Measurements from ENCODE around the gene GON4L. TPM values are rescaled to one million over a fixed set of nuclear protein-coding genes. Genes with fewer than 3 reads are reported as not detected.
"Not testable (repeated sequence)": the region's sequence is repeated elsewhere in the genome, so short reads cannot be mapped to it uniquely, and the experiment has no call there.

GON4L gene
- total RNA-seq, 1 donor from 2014 or later: 31.8 TPM

GRCh38 chr1:155873860-155874259 is 16.8 kb upstream of the GON4L start:
- DNase-seq: peak; percentile 77

GRCh38 chr1:155872527-155872926 is 15.5 kb upstream of the GON4L start:
- DNase-seq: no peak

- DNase-seq: peak; percentile 60
Observed at GRCh38 chr1:155871390-155871789, 14.4 kb upstream of the GON4L start.

DNA sequence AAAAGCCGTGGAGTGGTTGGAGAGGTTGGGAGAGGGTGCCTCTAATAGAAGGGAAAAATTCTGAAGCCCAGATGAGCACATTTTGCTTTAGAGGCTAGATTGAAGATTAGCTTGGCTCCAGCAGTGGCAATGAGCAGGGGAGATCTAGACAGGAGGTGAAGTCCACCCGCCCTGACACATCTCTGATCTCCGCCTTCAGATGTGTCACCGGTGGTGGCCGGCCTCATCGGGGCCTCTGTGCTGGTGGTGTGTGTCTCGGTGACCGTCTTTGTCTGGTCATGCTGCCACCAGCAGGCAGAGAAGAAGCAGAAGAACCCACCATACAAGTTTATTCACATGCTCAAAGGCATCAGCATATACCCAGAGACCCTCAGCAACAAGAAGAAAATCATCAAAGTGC is 10.8 kb upstream of the GON4L start:
- DNase-seq: no peak

GRCh38 chr1:155864393-155864792 is 7.4 kb upstream of the GON4L start:
- DNase-seq: no peak

GRCh38 chr1:155861896-155862295 is 4.9 kb upstream of the GON4L start:
- no peak for DNase-seq

DNA sequence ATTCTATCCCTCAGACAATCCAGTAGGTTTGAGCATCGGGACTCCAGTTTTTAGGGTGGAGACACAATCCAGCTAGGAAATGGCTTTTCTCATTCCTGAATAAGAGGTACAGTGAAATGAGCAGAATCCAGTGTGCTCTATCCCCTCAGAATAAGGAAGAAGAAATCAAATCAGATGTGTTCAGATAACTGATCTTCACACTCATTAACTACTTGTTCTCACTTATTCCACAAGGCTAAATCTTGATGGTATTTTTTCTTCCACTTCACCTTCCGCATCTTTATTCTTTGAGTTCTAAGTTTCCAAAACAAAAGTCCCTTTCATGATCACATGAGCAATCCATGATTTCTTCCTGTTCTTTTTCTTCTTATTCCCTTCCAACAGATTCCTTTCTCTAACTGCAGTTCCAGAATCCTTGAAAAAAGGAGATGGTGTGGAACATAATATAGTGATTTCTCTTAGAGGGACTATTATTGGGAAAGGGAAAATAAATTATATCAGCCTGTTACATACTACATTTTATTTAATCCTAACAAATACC is 4.0 kb upstream of the GON4L start:
- DNase-seq: peak; percentile 17

GRCh38 chr1:155859881-155860871 is 3.2 kb upstream of the GON4L start:
- DNase-seq: peak; percentile 86

- peak; percentile 95 for DNase-seq
Observed at GRCh38 chr1:155859234-155859829, 2.3 kb upstream of the GON4L start, which contains the start of gene SYT11. Gene SYT11, plus strand, starts transcription at chr1:155859567. Its CDS starts 195 bp downstream, at chr1:155859762.

GRCh38 chr1:155858800-155859233 is 1.8 kb upstream of the GON4L start:
- DNase-seq: no peak

GRCh38 chr1:155856257-155856974 is 598 bp downstream of the GON4L start:
- DNase-seq: no peak

DNA sequence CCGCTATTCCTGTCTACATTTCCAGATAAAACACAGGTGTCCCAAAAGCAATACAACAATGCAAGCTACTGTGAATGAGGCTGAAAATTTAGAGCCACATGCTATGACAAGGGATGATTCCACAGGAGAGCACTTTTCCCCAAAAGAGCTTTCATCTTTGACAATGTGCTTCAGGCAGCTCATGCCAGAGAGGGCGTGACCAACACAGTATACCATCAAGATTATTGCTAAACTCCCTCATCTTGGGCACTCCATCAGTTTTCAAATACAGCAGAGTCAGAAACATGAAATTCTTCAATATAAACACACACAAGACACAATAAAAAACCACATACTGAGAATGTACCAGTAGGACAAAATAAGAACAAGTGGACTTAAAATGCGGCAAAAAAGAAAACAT is 6.7 kb downstream of the GON4L start:
- DNase-seq: no peak

DNA sequence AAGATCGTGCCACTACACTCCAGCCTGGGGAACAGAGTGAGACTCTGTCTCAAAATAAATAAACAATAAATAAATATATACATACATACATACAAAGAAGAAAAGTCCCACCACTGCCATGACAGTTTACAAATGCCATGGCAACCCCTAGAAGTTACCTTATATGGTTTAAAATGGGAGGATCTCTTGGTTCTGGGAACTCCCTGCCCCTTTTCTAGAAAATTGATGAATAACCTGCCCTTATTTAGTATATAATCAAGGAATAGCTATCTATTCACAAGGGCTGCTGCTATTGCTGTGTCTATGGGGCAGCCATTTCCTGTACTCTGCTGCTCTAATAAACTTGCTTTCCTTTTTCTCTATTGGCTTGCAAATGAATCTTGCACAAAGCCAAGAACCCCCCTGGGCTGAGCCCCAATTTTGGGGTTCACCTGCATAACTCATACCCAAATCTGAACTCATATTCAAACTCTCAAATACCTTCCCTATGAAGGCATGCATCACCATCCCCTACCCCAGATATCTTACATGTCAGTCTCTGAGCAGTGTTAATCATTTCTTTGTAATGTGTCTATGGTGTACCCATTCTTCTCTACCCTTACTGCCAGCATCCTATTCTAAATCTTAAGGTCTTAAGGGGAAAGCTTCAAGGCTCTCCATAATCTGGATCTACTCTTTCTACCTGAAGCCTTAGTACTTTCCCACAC is 9.0 kb downstream of the GON4L start:
- DNase-seq: peak; percentile 30

- DNase-seq: peak; percentile 20
Observed at GRCh38 chr1:155844860-155845421, 12.1 kb downstream of the GON4L start.

DNA sequence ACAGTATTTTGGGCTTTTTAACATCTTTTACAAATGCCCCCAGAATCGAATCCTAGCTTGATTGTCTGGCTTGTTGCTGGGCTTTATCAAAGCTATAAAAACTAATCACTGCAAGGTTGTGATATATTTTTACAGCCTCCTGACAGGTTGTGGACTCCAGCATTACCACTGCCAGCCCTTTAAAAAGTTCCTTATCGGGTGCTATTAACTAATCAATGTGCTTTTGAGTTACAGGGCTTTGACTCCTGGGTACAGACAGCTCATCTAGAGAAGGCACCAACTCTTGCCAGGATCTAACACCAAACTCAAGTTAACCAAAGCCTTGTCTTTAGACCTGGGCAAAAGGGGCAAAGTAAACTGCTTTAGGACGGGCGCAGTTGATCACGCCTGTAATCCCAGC is 16.6 kb downstream of the GON4L start:
- no peak for DNase-seq

- no peak for DNase-seq
Observed at GRCh38 chr1:155835548-155835947, 21.5 kb downstream of the GON4L start.

DNA sequence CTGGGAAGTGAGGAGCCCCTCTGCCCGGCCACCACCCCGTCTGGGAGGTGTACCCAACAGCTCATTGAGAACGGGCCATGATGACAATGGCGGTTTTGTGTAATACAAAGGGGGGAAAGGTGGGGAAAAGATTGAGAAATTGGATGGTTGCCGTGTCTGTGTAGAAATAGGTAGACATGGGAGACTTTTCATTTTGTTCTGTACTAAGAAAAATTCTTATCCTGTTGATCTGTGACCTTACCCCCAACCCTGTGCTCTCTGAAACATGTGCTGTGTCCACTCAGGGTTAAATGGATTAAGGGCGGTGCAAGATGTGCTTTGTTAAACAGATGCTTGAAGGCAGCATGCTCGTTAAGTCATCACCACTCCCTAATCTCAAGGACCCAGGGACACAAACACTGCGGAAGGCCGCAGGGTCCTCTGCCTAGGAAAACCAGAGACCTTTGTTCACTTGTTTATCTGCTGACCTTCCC is 22.1 kb downstream of the GON4L start:
- DNase-seq: not testable (repeated sequence)

DNA sequence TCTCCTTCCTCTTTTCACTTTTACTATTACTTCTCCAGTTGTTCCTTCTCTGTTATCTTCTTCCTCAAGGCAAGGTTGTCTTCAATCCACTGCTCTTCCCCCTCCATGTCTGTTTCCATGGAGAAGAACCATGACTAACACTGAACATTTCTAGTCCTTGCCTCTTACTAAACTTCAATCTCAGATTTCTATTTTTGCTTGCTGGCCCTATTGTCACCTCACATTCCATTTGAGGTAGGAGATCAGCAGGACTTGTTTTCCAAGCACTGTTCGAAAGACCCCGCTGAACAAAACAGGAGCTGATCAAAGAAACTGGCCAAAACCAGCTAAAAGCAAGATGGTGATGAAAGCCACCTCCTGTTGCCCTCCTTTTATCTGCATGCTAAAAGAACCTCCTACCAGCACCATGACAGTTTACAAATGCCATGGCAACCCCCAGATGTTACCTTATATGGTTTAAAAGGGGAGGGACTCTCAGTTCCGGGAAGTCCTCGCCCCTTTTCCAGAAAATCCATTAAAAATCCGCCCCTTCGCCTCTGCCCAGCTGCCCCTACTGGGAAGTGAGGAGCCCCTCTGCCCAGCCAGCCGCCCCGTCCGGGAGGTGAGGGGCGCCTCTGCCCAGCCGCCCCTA is 22.6 kb downstream of the GON4L start:
- no peak for DNase-seq

GRCh38 chr1:155833665-155834295 is 23.2 kb downstream of the GON4L start:
- DNase-seq: no peak

GRCh38 chr1:155831279-155831976 is 25.6 kb downstream of the GON4L start:
- no peak for DNase-seq

Measured in dermis blood vessel endothelial cell (primary cell).